GM12878 (cell line): ENCODE results near the gene PLCG2. TPM values are rescaled to one million over a fixed set of nuclear protein-coding genes. Genes with fewer than 3 reads are reported as not detected.

Experiments used
- CHD1 ChIP-seq: IDR thresholded peaks from 2 replicates; pipeline ENCODE4 v1.6.1; 2012; ENCODE audit warnings: low read depth, low read length, improper control_type of control experiment
- CHD2 ChIP-seq: IDR thresholded peaks from 2 replicates; pipeline ENCODE4 v1.6.1; 2011; ENCODE audit warnings: low read depth, low read length, improper control_type of control experiment, borderline replicate concordance
- EED ChIP-seq: sonication (generic); IDR thresholded peaks from 2 replicates; pipeline ENCODE4 v1.6.1; 2016; ENCODE audit warnings: antibody characterized with exemption, low read depth
- EGR1 ChIP-seq, 2 experiments: IDR thresholded peaks; 1 replicate in 1 of 2; 2 replicates in 1 of 2; pipeline ENCODE4 v1.6.1; 2011 to 2012; ENCODE audit warnings: low read depth in 2 of 2, low read length in 2 of 2, borderline replicate concordance in 1 of 2, mild to moderate bottlenecking in 1 of 2, moderate library complexity in 1 of 2
- GATAD2B ChIP-seq: fragments of 450-650 bp; conservative IDR thresholded peaks from 2 replicates; pipeline ENCODE4 v1.6.1; 2017; ENCODE audit warnings: low read depth, mild to moderate bottlenecking, moderate library complexity
- IKZF1 ChIP-seq: fragments of 450-650 bp; conservative IDR thresholded peaks from 2 replicates; pipeline ENCODE4 v1.6.1; 2017; ENCODE audit warnings: antibody characterized with exemption, mild to moderate bottlenecking
- MYC ChIP-seq: IDR thresholded peaks from 2 replicates; pipeline ENCODE4 v1.6.1; 2011; ENCODE audit warnings: mild to moderate bottlenecking, low read length, moderate library complexity, inconsistent platforms; ENCODE audit not compliant: insufficient read depth, insufficient replicate concordance, insufficient read length, severe bottlenecking
- NR2C2 ChIP-seq: IDR thresholded peaks from 2 replicates; pipeline ENCODE4 v1.6.1; 2011; ENCODE audit warnings: borderline replicate concordance, low read depth; ENCODE audit not compliant: control insufficient read depth, insufficient read length
- RUNX3 ChIP-seq: IDR thresholded peaks from 2 replicates; pipeline ENCODE4 v1.6.1; 2012; ENCODE audit warnings: low read length, inconsistent platforms
- SIN3A ChIP-seq: IDR thresholded peaks from 2 replicates; pipeline ENCODE4 v1.6.1; 2012; ENCODE audit warnings: low read depth, low read length, improper control_type of control experiment
- TBL1XR1 ChIP-seq: IDR thresholded peaks from 2 replicates; pipeline ENCODE4 v1.6.1; 2012; ENCODE audit warnings: low read depth, low read length, improper control_type of control experiment
- TCF7 ChIP-seq: IDR thresholded peaks from 2 replicates; pipeline ENCODE4 v1.6.1; 2014; ENCODE audit warnings: antibody characterized with exemption, borderline replicate concordance
- ZNF207 ChIP-seq: fragments of 450-650 bp; IDR thresholded peaks from 2 replicates; pipeline ENCODE4 v1.6.1; 2014; ENCODE audit warnings: antibody characterized with exemption, mild to moderate bottlenecking, borderline replicate concordance
- ZNF217 ChIP-seq: fragments of 450-650 bp; IDR thresholded peaks from 2 replicates; pipeline ENCODE4 v1.6.1; 2017; ENCODE audit warnings: antibody characterized with exemption, mild to moderate bottlenecking
- polyA plus RNA-seq, 11 experiments: library from polyadenylated mRNA; depleted of rRNA in 4 of 11; unstranded in 6 of 11; stranded (reverse) in 5 of 11; fragments of >200 nt; fragmentation: Nextera tagmentation in 4 of 11; fragmentation: Illumina TruSeq in 1 of 11; extraction: Ambion mirVana in 4 of 11; extraction: Trizol in 1 of 11; gene quantifications; 1 replicate in 1 of 11; 2 replicates in 10 of 11; pipeline versions ENCODE4 v1.2.1 to v1.2.3, GENCODE V29; 2011 to 2016; ENCODE audit warnings: inconsistent platforms in 2 of 11, missing spikeins in 2 of 11, low read depth in 1 of 11
- total RNA-seq, 4 experiments: library from RNA; depleted of rRNA in 3 of 4; stranded (reverse); fragments of >200 nt in 3 of 4; fragmentation: Illumina TruSeq in 1 of 4; extraction: Trizol in 1 of 4; gene quantifications; 2 replicates each; pipeline versions ENCODE4 v1.2.1 to v1.2.3, GENCODE V29; 2013 to 2021
- TF ChIP-seq, protein P1 (sequence below): fragments of 450-650 bp; IDR thresholded peaks from 2 replicates; pipeline ENCODE4 v1.6.1; 2017; ENCODE audit warnings: low read depth, mild to moderate bottlenecking, moderate library complexity
- TF ChIP-seq, protein P2 (sequence below): fragments of 450-650 bp; IDR thresholded peaks from 2 replicates; pipeline ENCODE4 v1.6.1; 2016; ENCODE audit warnings: mild to moderate bottlenecking
- TF ChIP-seq, protein P3 (sequence below): fragments of 450-650 bp; IDR thresholded peaks from 2 replicates; pipeline ENCODE4 v1.6.1; 2016; ENCODE audit warnings: mild to moderate bottlenecking

The PLCG2 gene
- total and polyA plus RNA-seq, 10 of the 15 experiments (the other 5 are each of a cell fraction or from before 2014, with no cell fraction given) = 47.6 to 256 (median 149) TPM

DNA sequence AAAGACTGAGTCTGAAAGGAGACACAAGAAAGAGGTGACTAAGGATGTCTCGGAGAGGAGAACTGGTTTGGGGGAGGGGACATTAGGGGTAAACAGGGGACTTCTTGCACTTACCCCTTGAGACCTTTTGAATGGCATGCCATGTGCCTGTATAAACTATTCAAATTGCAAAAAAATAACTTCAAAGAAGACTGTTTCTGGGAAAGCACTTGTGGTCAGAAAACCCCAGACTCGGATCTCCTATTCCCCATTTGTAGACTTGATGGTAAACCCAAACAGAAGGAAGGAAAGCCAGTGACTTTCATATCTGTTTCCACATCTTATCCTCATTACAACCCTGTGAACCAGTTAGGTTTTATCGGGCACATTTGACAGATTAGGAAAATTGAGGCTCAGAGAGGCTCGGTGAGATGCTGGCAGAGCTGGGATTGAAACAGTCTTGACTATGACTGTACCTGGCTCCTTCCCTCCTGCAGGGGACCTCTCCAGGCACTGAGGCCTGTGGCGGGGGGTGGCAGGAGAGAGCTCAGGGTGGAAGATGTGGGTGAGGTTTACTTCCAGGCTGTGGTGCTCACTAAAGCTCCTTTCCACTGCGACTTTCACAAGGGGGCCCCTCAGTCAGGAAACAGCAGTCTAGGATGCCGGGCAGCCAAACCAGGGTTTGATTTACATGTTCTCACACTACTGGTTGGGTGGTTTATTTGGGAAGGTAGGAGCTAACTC is 30.5 kb upstream of the PLCG2 start (continued):
- TF ChIP-seq NR2C2 (no peak), IKZF1 (peak; percentile 57), EED (peak; percentile 67; the same call in 1 of the 2 replicates), CHD1 (no peak), CHD2 (0 out of 2 replicates have a peak, but pooled peaks have one; percentile 21), TCF7 (peak; percentile 66; the same call in 1 of the 2 replicates), ZNF207 (no peak), ZNF217 (0 out of 2 replicates have a peak, but pooled peaks have one; percentile 41), SIN3A (no peak), RUNX3 (peak; percentile 88), MYC (no peak), TBL1XR1 (0 out of 2 replicates have a peak, but pooled peaks have one; percentile 55), EGR1 (IDR thresholded peaks at IDR 0.05; ENCODE audit: borderline replicate concordance in 1 of 2, low read depth in 2 of 2, low read length in 2 of 2) (no peak), GATAD2B (0 out of 2 replicates have a peak, but pooled peaks have one; percentile 23)
- TF ChIP-seq, protein P1, sequence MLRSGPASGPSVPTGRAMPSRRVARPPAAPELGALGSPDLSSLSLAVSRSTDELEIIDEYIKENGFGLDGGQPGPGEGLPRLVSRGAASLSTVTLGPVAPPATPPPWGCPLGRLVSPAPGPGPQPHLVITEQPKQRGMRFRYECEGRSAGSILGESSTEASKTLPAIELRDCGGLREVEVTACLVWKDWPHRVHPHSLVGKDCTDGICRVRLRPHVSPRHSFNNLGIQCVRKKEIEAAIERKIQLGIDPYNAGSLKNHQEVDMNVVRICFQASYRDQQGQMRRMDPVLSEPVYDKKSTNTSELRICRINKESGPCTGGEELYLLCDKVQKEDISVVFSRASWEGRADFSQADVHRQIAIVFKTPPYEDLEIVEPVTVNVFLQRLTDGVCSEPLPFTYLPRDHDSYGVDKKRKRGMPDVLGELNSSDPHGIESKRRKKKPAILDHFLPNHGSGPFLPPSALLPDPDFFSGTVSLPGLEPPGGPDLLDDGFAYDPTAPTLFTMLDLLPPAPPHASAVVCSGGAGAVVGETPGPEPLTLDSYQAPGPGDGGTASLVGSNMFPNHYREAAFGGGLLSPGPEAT = 0 out of 2 replicates have a peak, but pooled peaks have one; percentile 33
- TF ChIP-seq, protein P2, sequence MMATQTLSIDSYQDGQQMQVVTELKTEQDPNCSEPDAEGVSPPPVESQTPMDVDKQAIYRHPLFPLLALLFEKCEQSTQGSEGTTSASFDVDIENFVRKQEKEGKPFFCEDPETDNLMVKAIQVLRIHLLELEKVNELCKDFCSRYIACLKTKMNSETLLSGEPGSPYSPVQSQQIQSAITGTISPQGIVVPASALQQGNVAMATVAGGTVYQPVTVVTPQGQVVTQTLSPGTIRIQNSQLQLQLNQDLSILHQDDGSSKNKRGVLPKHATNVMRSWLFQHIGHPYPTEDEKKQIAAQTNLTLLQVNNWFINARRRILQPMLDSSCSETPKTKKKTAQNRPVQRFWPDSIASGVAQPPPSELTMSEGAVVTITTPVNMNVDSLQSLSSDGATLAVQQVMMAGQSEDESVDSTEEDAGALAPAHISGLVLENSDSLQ = peak; percentile 64
- TF ChIP-seq, protein P3, sequence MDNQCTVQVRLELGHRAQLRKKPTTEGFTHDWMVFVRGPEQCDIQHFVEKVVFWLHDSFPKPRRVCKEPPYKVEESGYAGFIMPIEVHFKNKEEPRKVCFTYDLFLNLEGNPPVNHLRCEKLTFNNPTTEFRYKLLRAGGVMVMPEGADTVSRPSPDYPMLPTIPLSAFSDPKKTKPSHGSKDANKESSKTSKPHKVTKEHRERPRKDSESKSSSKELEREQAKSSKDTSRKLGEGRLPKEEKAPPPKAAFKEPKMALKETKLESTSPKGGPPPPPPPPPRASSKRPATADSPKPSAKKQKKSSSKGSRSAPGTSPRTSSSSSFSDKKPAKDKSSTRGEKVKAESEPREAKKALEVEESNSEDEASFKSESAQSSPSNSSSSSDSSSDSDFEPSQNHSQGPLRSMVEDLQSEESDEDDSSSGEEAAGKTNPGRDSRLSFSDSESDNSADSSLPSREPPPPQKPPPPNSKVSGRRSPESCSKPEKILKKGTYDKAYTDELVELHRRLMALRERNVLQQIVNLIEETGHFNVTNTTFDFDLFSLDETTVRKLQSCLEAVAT = no peak
- TF ChIP-seq, all 136 proteins: peak for 22
